Keratinocyte (primary cell): ENCODE results near the gene ACTN3. TPM values are rescaled to one million over a fixed set of nuclear protein-coding genes. Genes with fewer than 3 reads are reported as not detected.

Source experiments
- DNase-seq: peaks from one replicate; pipeline ENCODE4 v3.0.0-alpha.2; 2011; ENCODE audit warnings: low read depth, missing footprints, low spot score
- FAIRE-seq: peaks from 2 replicates; lab custom pipeline; 2011; peaks lifted over from hg19 to GRCh38; lab: Jason Lieb, UNC
- H2AFZ ChIP-seq: 2 replicates; pipeline ENCODE4 v1.6.0; 2012; ENCODE audit warnings: low read length, control low read depth, inconsistent platforms; ENCODE audit not compliant: control insufficient read depth
- H3K27ac ChIP-seq: 2 replicates; pipeline ENCODE4 v1.5.1; 2011; ENCODE audit warnings: low read length; ENCODE audit not compliant: control insufficient read depth, insufficient read depth
- H3K27me3 ChIP-seq: 3 replicates; pipeline ENCODE4 v1.6.0; 2011; ENCODE audit warnings: low read length; ENCODE audit not compliant: control insufficient read depth, insufficient read depth; ENCODE audit errors: extremely low read depth
- H3K36me3 ChIP-seq, 2 experiments: 2 replicates in 1 of 2; 3 replicates in 1 of 2; pipeline ENCODE4 v1.5.1; 2011; ENCODE audit warnings: low read length in 2 of 2, mild to moderate bottlenecking in 1 of 2; ENCODE audit not compliant: control insufficient read depth in 2 of 2, insufficient read depth in 2 of 2; ENCODE audit errors: extremely low read depth in 1 of 2
- H3K4me1 ChIP-seq: 3 replicates; pipeline ENCODE4 v1.5.1; 2011; ENCODE audit warnings: low read length; ENCODE audit not compliant: control insufficient read depth, insufficient read depth; ENCODE audit errors: extremely low read depth
- H3K4me2 ChIP-seq: 3 replicates; pipeline ENCODE4 v1.6.0; 2011; ENCODE audit warnings: low read depth, low read length; ENCODE audit not compliant: control insufficient read depth, insufficient read depth; ENCODE audit errors: extremely low read depth
- H3K4me3 ChIP-seq, 3 experiments: fragments of 200-600 bp in 1 of 3; sonication (generic) in 1 of 3; 2 replicates in 2 of 3; 3 replicates in 1 of 3; pipeline ENCODE4 v1.5.1; 2011 to 2016; ENCODE audit warnings: low read length in 3 of 3, mild to moderate bottlenecking in 3 of 3, control low read depth in 2 of 3, inconsistent platforms in 1 of 3, low read depth in 1 of 3, mixed read lengths in 1 of 3, mixed run types in 1 of 3, moderate library complexity in 1 of 3; ENCODE audit not compliant: control insufficient read depth in 2 of 3, insufficient read depth in 2 of 3; ENCODE audit errors: extremely low read depth in 1 of 3
- H3K79me2 ChIP-seq: 2 replicates; pipeline ENCODE4 v1.6.0; 2012; ENCODE audit warnings: low read length; ENCODE audit not compliant: control insufficient read depth, insufficient read depth
- H3K9ac ChIP-seq: 3 replicates; pipeline ENCODE4 v1.6.0; 2011; ENCODE audit warnings: low read length; ENCODE audit not compliant: control insufficient read depth, insufficient read depth; ENCODE audit errors: extremely low read depth
- H3K9me1 ChIP-seq: 3 replicates; pipeline ENCODE4 v1.6.0; 2011; ENCODE audit warnings: low read length; ENCODE audit not compliant: control insufficient read depth, insufficient read depth; ENCODE audit errors: extremely low read depth
- H3K9me3 ChIP-seq: 2 replicates; pipeline ENCODE4 v1.5.1; 2012; ENCODE audit warnings: low read depth, low read length; ENCODE audit not compliant: control insufficient read depth
- H4K20me1 ChIP-seq: 3 replicates; pipeline ENCODE4 v1.6.0; 2011; ENCODE audit warnings: low read length; ENCODE audit not compliant: control insufficient read depth, insufficient read depth; ENCODE audit errors: extremely low read depth
- CTCF ChIP-seq, 3 experiments: IDR thresholded peaks in 1 of 3; conservative IDR thresholded peaks in 1 of 3; optimal IDR thresholded peaks in 1 of 3; 2 replicates in 2 of 3; 3 replicates in 1 of 3; pipeline versions ENCODE3 to v1.5.1; 2011; ENCODE audit warnings: low read length in 3 of 3, mild to moderate bottlenecking in 3 of 3, moderate library complexity in 2 of 3, control low read depth in 1 of 3, inconsistent platforms in 1 of 3; ENCODE audit not compliant: insufficient read depth in 2 of 3; ENCODE audit errors: extremely low read depth in 1 of 3
- EZH2 ChIP-seq: IDR thresholded peaks from one replicate; pipeline ENCODE4 v1.6.1; 2012; ENCODE audit warnings: inconsistent platforms, mild to moderate bottlenecking, low read length, moderate library complexity
- dilution Hi-C: fragments of 300-500 bp; cut with MboI; formaldehyde crosslinking; loops from one replicate; pipeline ENCODE4 v1.7.0; 2020; ENCODE audit warnings: low sequenced_read_pairs; ENCODE audit not compliant: extremely low pct_ligation_motif_present
- polyA plus RNA-seq, 5 experiments: library from polyadenylated mRNA; depleted of rRNA in 3 of 5; stranded (reverse) in 3 of 5; stranded (forward) in 1 of 5; unstranded in 1 of 5; fragments of >200 nt; gene quantifications; 1 replicate in 1 of 5; 2 replicates in 3 of 5; 3 replicates in 1 of 5; pipeline versions ENCODE4 v1.2.1 to v1.2.3, GENCODE V29; 2011 to 2012; ENCODE audit warnings: missing spikeins in 2 of 5, low read depth in 1 of 5, low replicate concordance in 1 of 5

The ACTN3 gene
- polyA plus RNA-seq, 1 donor (not counting 4 experiments of a cell fraction or from before 2014, with no cell fraction given) = not detected

- FAIRE-seq = no peak
- H3K9me1 ChIP-seq = no peaks in the 10 kb centered on the region
- H3K9ac ChIP-seq = no peak overlapping the region
- H3K27me3 ChIP-seq = peaks cover 20% of the 10 kb centered on the region
- no peaks in the 10 kb centered on the region for H4K20me1 ChIP-seq
- no peak overlapping the region for H3K4me3 ChIP-seq
- no peaks in the 10 kb centered on the region for H3K9me3 ChIP-seq
- H2AFZ ChIP-seq = no peak overlapping the region
- no peaks in the 10 kb centered on the region for H3K4me1 ChIP-seq
- H3K4me2 ChIP-seq = no peak overlapping the region
- no peak overlapping the region for H3K27ac ChIP-seq
- DNase-seq = no peak
- H3K36me3 ChIP-seq = no peaks in the 10 kb centered on the region
- H3K79me2 ChIP-seq = no peaks in the 10 kb centered on the region
- dilution Hi-C loops = no loop called here
- TF ChIP-seq EZH2 (no peak), CTCF (optimal IDR thresholded peaks at IDR 0.05 in 1 of 3, IDR thresholded peaks at IDR 0.05 in 1 of 3, conservative IDR thresholded peaks at IDR 0.05 in 1 of 3; ENCODE audit: extremely low read depth in 1 of 3, insufficient read depth in 2 of 3, low read length in 3 of 3) (no peak)
These were observed 8.7 kb downstream of the ACTN3 start for GRCh38 chr11:66555416-66555815.

GRCh38 chr11:66556086-66556485, 9.4 kb downstream of the ACTN3 start:
- H4K20me1 ChIP-seq = no peaks in the 10 kb centered on the region

More at GRCh38 chr11:66556086-66556485, 9.4 kb downstream of the ACTN3 start:
- Histone ChIP-seq H3K4me3 (no peak overlapping the region), H3K27ac (no peak overlapping the region), H3K9me1 (no peaks in the 10 kb centered on the region), H3K9ac (no peak overlapping the region), H3K27me3 (peaks cover 23% of the 10 kb centered on the region), H3K79me2 (no peaks in the 10 kb centered on the region), H3K4me1 (no peaks in the 10 kb centered on the region), H3K9me3 (no peaks in the 10 kb centered on the region), H3K36me3 (no peaks in the 10 kb centered on the region), H3K4me2 (no peak overlapping the region), H2AFZ (no peak overlapping the region)
- FAIRE-seq = no peak
- TF ChIP-seq EZH2 (no peak), CTCF (optimal IDR thresholded peaks at IDR 0.05 in 1 of 3, IDR thresholded peaks at IDR 0.05 in 1 of 3, conservative IDR thresholded peaks at IDR 0.05 in 1 of 3; ENCODE audit: extremely low read depth in 1 of 3, insufficient read depth in 2 of 3, low read length in 3 of 3) (no peak)
- DNase-seq = no peak
- dilution Hi-C loops = no loop called here
